A549 treated with ZK216348 at 1 μM for 4 hours (cell line): ENCODE data around the gene GNAT3. TPM values are rescaled to one million over a fixed set of nuclear protein-coding genes. Genes with fewer than 3 reads are reported as not detected.

Source experiments
- total RNA-seq: library from RNA; stranded (reverse); fragments of 200-300 nt; extraction: Qiagen RNA extraction; gene quantifications from 5 replicates; pipeline ENCODE4 v1.2.3, GENCODE V29; 2022; ENCODE audit warnings: low read depth

GNAT3 gene
- total RNA-seq = not detected in 5 replicates

GRCh38 chr7:80511964-80512363 lies at the start of gene GNAT3:
Gene GNAT3 (minus strand): TSS chr7:80512064. CDS start chr7:80511926, 138 bp downstream.

Other genes with a start within 250 kb of the GNAT3 start
- 0.14 to 0.19 TPM in 2 of 5 replicates, not detected in the others for gene CD36, start 126.6 kb upstream of the GNAT3 start, total RNA-seq